Stimulated activated CD8-positive, alpha-beta memory T cell treated with anti-CD3 and anti-CD28 coated beads, Interleukin-2, amount 100 ng/mL, for 1 hour (primary cell): Measurements from ENCODE around the gene CA5A.
"Not testable (repeated sequence)": the region's sequence is repeated elsewhere in the genome, so short reads cannot be mapped to it uniquely, and the experiment has no call there.

Experiments used
- DNase-seq, 2 donors: peaks; one replicate each; pipeline ENCODE4 v3.0.0-alpha.2; 2020; ENCODE audit warnings: low read depth in 2 of 2

Gene CA5A

DNA sequence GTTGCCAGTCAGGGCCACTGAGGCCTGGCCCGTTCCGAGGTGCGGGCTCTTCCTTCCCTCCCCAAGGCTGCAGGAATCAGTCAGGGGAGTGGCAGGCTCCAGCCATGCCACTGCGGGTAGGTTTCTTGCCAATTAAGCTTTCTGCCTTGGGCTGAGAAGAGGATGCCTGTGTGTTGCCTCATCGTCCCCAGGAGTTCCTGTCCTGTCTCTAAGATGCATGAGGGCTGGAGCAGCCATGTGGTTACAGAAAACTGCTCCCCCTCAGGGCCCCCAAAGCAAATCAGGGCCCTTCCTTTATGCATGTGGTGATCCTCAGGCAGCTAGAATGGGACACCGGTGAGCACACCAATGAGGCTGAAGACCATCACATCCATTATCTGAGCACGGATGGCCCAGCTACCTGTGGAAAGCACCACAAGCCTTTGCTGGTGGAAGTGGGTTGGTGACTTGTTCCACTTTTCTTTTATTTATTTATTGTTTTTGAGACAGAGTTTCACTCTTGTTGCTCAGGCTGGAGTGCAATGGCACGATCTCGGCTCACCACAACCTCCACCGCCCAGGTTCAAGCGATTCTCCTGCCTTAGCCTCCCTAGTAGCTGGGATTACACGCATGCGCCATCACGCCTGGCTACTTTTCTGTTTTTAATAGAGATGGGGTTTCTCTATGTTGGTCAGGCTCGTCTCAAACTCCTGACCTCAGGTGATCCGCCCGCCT lies 40.0 kb downstream of the CA5A start:
- DNase-seq: not testable (repeated sequence)

DNA sequence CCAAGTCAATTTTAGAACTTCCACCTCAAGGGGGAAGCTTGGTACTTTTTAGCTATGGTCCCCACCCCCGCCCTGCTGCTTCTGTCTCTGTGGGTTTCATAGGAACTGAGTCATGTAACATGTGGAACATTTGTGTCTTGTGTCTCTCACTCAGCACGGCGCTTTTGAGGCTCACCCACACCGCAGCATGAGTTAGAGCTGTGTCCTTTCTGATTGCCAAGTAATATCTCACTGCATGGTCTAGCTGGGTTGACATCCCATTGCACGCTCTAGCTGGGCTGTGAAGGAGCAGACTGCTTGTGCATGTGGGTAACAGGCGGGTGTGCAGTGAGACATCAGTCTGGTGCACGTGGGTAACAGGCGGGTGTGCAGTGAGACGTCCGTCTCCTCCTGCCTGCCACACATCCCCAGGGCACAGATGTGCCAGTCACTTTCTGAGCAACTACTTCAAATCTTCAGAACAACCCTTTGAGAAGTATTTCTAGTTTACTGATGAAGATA lies 40.6 kb downstream of the CA5A start:
- DNase-seq: peak; percentile 51 to 62

DNA sequence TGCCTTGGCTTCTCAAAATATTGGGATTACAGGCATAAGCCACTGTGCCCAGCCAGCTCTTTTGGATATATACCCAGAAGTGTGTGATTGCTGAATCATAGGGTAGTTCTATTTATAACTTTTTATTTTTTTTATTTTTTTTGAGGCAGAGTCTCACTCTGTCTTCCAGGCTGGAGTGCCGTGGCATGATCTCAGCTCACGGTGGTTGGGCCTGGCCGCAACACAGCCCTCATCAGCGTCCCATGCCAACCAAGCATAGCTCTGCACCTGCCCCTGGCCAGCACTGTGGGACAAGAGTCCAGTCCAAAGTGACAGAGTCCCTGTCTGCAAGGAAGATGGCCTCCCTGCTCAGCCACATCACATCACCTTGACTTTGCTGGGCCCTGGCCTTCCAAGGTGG lies 42.3 kb downstream of the CA5A start:
- DNase-seq: not testable (repeated sequence)

DNA sequence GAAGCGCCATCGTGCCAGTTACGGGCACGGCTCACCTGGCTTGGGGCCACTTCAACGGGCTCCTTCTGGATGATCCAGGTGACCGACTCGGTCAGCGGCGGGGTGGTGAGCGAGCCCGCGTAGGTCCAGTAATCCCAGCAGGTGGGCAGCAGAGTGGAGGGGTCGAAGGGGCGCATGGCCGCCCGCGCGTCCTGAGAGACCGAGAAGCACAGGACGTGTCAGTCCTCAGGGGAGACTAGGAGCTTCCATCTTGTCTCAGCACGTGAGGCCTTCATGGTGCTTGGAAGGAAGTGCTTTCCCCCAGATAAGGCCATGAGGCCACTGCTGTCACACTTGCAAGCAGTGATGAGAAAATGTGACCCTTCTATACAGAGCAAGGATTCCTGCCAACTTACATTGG lies 44.6 kb downstream of the CA5A start:
- no peak for DNase-seq

DNA sequence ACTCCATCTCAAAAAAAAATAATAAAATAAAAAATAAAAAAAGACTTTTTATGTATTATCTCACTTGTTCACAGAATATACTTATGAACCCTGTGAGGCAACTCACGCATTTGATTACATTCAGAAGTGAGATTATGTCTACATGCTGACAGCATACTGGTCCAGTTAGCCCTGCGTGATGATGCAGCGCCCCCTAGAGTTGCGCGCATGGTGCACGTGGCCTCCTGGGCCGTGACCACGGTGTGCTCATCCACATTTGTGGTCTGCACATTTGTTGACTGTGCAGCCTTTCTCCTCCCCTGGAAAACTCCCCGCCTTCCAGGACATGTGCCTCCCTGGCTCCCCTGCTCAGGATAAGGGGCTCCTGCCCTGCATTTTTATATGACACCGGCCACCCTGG lies 46.6 kb downstream of the CA5A start:
- DNase-seq: not testable (repeated sequence)

DNA sequence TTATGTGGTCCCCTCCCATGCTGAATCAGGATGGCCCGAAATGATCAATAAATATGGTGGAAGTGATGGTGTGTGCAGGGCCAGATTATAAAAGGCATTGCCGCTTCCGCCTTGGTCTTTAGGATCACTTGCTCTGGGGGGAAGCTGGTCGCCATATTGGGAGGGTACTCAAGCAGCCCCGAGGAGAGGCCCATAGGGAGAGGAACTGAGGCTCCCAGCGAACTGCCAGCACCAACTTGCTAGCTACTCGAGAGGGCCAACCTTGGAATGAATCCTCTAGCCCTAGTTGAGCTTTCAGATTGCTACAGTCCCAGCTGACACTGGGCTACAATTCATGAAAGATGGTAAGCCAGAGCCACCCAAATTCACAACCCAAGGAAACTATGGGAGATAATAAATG lies 48.0 kb downstream of the CA5A start:
- DNase-seq: not testable (repeated sequence)

DNA sequence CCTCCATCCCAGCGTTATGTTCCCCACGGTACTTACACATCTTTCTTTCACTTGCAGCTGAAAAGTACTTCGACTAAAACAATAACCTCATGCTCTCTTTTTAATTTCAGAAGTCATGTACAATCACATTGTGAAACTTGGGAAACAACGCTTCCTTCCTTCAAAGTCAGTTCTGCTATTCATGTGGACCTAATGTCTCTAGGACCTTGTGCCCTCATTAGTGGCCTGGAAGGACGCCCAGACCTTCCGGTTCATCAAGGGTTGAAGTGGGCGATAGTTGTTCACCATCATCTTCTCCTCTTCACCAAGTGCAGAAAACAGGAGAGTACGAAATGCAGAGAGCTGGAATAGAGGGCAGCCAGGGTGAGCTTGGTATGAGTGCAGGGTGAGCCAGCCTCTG lies 48.4 kb downstream of the CA5A start:
- DNase-seq: not testable (repeated sequence)

DNA sequence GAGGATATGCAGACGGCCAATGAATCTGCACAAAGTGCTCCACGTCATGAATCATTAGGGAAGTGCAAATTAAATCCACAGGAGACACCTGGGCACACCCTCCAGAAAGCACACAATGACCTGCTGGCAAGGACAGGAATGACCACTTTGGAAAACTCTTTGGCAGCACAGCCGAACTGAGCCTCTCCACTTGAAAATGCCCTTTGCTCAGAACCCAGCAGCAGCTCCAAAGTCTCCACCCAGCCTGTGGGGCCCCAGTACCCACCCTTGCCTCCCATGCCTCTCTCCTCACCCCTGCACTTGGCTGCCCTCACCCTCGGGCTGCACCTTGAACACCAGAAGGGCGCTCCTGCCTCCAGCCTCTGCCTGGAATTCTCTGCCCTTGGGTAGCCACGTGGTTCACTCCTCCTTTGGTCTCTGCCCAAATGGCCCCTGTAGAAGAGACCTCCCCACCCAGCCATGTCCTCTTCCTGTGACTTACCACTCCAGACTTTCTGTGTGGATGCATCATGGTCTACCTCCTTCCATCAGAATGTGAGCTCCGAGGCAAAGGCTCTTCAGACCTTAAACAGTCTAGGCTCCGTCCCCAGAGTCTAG lies 50.9 kb downstream of the CA5A start:
- DNase-seq: not testable (repeated sequence)

DNA sequence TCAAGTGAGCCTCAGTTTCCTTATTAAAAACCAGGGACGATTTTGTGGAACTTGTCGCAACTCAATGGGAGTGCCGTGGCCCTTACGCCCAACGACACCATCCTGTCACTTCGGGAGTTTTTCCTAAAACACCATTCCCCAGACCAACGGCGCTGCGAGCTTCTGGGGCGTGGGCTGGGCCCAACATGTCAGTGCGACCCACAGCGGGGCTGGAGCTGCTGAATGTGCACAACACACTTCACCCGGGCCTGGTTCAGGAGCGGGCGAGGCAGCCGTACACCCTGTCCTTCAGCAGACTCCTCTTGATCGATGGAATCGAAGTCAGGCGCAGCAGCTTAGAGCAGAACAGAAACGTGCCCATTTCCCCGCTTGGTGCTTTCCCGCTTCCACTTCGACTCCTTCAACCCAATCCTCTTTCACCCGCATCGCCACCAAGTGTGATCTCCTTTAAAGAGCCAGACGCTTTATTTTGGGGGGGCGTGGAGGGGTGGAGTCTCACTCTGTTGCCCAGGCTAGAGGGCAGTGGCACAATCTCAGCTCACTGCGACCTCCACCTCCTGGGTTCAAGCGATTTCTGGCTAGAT lies 53.8 kb downstream of the CA5A start:
- no peak for DNase-seq

DNA sequence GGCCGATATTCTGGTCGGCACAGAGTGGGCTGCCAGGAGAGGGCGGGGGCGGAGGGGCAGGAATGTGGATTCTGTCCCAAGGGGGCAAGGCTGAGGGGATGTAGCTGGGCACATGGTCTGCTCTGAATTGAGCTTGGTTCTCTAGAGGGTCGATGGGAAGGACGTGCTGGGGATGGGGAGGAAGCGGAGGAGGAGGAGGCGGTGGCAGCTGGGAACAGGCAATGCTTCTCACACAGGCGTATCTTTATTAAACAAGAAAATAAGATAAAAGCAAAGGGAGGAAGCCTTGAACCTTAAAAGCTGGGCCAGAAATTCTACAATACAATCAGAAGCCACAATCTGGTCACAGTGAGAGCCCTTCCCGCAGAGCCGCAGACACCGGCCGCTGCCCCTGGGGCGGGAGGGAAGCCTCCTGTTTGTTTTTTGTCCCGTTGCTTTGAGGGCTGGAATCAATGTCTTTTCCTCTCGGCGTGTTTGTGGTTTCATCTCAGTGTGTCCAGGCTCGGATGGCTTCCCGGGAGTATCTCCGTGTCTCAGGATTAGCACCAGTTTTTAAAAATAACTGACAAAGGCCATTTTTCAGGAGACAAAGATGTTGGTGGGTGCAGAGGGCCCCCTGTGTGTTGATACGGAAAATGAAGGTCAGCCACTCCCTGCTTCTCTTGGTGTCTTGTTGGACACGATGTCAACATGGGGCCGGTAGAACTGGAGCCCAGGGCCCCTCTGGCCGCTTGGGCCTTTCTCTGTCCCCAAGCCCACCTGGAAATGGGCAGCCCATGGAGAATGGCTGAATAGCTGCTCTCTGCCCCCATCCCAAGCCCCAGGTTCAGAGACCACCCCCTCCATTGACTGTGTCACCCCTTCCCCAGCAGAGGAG lies 54.8 kb downstream of the CA5A start:
- DNase-seq: no peak

DNA sequence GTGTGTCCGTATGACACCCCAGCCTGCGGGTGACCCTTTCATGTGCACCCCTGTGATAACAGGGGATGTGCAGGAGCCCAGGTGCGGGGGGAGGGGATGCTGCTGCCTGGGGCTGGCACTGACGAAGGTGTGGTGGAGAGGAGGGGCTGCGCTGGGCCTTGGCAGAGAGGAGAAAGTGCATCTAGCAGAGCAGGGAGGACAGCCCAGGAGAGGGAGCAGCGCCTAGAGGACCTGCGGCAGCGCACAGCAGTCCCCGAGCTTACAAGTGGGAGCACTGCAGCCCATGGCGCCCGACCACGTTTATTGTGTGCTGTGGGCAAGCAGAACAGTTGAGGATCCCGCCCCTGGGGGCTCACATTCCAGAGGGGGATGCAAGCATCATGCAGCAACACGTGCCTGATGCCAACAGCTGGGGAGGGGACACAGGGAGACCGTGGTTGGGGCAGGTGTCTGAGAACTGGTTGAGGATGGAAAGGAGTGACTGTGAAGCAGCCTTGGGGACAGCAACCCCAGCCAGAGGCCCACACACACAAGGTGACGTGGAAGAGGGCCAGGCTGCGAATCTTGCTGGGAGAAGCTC lies 56.1 kb downstream of the CA5A start:
- DNase-seq: no peak

DNA sequence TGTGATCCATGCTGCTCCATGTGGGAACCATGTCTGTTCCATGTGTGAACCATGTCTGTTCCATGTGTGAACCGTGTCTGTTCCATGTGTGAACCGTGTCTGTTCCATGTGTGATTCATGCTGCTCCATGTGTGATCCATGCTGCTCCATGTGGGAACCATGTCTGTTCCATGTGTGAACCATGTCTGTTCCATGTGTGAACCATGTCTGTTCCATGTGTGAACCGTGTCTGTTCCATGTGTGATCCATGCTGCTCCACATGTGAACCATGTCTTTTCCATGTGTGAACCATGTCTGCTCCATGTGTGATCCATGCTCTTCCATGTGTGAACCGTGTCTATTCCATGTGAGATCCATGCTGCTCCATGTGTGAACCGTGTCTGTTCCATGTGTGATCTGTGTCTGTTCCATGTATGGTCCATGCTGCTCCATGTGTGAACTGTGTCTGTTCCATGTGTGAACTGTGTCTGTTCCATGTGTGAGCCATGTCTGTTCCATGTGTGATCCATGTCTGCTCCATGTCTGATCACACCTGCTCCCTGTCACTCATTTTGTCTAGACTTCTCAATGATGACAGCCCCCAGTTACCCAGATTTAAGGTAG lies 56.8 kb downstream of the CA5A start:
- DNase-seq: not testable (repeated sequence)

DNA sequence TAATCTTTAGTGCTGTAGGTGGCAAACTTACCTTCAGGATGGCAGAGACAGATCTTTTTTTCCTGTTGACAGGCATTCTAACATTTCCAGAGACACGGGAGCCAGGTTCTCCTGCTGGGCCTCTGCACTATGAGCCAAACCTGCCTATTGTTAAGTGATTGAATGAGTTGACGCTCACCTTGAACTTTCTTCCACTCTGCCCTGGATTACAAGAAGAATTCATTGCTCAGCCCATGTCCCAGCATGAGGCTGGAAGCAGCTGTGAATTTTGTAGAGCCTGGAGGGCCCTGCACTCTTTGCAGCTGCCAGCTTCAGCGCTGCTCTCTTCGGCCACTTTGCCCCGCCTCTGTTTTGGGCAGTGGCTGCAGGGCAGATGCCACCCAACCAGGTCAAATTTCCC lies 57.6 kb downstream of the CA5A start:
- no peak for DNase-seq

DNA sequence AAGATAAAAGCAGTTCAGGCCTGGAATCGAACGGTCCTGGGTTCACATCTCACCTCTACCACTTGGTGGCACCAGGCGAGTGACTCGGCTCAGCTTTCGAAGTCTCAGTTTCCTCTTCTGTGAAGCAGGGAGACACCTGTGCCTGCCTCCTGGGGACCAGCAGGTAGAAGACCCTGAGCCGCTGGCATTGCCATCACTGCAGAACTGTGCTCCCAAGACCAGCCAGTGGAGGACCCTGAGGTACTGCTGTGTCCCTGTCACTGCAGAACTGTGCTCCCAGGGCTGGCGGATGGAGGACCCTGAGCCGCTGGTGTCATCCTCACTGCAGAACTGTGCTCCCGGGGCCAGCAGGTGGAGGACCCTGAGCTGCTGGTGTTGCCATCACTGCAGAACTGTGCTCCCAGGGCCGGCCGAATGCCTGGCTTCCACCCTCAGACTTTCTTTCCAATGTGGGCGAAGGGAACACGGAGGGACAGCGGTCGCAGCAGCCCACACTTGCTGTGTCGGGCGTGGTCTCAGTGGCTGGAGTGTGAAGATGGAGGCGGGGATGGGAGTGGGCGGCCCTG lies 58.3 kb downstream of the CA5A start:
- DNase-seq: no peak

DNA sequence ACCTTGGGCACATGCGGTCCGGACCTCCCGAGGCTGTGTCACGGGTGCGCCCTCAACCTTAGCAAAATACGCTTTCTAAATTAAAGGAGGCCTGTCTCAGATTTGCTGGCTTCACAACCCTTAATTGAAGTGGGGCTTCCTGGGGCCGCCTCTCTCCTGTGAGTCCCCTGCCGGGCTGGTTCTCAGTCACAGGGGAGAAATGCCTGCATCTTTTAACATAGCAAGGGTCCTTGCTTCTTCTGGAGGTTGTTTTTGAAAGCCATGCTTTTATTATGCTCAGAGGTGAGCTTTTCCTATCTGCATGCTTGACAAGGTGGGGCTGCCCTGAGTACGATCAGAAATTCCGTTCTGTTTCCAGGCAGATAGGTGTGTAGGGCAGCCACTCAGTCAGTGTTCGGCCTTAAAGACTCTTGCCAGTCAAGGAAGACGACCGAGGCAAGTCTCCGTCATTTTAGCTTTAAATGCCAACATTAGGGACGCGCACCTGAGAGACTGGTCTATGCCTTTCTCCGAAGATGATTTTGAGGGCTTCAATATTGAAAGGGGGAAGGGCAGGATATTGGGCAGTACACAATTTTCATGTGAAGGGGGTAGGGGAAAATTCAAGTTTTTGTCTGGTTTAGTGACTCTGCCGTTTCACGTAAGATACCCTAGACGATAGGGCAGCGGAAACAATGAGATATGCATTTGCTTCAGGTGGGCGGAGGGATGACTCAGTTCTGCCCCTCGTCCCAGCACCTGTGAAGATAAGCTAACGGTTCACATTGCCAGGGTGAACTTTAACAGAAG lies 61.5 kb downstream of the CA5A start:
- DNase-seq: peak in 1 of 2 donors; percentile 52

DNA sequence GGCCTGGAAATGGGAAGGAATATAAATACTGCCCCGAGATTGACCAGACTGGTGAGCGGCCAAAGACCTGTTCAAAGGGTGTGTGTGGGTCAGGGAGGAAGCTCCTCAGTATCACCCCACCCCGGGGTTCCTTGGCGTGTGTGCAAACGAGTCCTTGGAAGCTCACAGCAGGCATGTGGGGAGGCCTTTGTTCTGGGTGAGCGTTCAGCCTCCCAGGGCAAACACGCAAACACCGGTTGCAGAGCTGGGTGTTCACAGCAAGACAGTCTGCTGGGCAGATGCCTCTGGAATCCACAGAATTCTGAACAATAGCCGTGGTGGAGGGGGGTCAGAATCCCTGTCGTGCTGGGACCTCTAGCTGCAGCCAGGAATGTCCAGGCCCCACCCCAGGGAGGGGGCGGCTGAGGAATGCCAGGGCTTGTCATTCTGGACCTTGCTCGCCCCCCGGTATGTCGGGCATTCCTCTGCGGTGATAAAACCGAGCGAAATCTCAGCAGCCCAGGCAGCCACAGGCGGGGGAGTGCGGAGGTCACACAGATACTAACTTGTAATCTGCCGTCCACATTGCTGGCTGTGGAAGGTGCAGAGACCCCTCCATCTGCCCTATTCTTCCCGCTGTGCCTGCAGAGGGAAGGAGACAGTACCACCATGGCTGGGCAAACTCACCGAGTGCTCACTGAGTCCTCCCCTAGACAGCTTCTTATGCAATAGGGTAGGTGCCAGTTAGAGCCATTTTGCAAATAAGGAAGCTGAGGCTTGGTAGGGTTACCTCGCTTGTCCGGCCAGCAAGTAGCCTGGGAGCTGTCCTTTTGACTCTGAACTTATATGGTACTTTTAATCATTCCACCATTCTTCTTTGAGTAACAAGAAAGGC lies 65.7 kb downstream of the CA5A start:
- not testable (repeated sequence) for DNase-seq

DNA sequence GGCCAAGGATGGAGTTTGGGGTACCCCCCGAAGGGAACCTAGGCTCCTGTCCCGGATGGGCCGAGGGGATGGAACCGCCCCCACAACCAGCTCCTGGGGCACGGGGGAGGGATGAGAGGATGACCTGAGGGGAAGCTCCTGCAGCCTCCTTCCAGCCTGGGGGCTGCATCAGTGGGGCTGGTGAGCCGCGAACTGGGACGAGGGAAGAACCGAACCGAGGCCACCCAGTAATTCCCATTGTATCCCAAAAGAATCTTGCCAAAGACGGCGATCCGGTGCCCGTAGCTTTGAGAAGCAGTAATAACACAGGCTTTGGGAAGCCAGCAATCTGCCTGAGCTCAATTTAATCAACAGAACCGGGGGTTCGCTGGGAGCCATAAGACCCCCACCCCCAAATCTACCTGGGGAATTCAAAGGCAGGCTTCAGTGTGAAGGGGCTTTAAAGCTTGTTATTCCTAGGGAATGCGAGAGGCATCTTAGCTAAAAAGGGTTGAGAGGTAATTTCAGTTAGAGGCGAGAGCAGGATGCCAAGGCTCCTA lies 66.4 kb downstream of the CA5A start:
- DNase-seq: not testable (repeated sequence)

DNA sequence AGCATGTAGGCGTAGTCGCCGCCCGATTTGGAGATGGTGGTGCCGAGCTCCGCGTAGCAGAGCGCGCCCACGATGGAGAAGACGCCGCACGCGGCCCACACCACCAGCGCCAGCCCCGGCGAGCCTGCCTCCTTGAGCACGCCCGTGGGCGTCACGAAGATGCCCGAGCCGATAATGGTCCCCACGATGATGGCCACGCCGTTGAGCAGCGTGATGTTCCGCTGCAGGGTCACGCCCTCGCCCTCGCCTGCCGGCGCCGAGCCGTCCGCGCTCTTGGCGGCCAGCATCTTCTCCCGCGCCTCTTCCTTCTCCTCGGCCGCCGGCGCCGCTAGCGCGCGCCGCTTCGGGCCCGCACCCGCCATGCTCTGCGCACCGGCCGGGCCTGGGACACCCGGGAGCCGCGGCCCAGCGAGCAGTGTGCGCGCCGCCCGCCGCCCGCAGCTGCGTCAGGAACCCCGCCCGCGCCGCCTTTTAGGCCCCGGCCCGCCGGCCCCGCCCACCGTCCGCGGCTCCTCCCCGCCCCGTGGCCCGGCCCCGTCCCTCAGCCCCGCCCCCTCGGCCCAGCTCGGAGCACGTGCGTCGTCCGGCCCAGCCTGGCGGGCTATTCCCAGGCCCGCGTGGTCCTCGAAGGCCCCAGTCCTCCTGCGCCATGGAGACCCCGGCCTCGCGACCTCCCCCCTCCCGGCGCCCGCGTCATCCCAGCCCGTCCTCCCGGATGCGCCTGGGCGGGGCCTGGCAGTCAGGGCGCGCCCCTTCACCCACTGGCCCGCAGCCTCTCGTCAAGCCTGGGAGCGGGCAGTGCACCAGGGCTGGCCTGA lies 67.1 kb downstream of the CA5A start, which contains the start of gene SLC7A5:
Gene SLC7A5, minus strand, starts transcription at position 447 of the 818 bp plus-strand sequence. Its CDS starts 85 bp downstream, at position 362.
- DNase-seq: peak; percentile 76 to 79
